GM18526 (cell line): ENCODE data around the gene SLC66A2.

Experiments
- POLR2A ChIP-seq: IDR thresholded peaks from 3 replicates; pipeline ENCODE4 v1.6.1; 2011; ENCODE audit not compliant: insufficient read length; ENCODE audit errors: extremely low read depth

Gene SLC66A2

DNA sequence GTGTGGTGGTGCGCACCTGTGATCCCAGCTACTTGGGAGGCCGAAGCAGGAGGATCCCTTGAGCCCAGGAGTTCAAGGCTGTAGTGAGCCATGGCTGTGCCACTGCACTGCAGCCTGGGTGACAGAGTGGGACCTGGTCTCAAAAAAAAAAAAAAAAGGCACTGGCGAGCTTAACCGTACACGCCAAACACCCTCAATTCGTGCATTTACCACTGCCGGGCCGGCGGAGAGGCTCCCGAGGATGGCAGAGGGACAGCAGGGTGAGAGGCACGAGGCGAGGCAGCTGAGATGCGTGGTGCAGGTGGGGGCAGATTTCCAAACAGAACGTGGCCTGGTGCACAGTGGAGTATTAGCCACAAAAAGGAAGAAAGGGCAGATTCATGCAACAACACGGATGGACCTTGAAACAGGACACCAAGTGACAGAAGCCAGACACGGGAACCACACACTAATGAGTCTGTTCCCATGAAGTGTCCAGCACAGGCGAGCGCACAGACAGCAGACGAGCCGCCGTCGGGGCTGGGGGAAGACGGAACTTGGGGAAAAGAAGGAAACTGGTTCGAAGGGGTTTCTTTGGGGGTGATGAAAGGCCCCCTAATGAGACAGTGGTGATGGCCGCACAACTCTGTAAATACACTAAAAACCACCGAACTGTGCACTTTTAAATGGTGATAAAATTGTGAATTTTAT is 27.4 kb downstream of the SLC66A2 start:
- TF ChIP-seq POLR2A = no peak

DNA sequence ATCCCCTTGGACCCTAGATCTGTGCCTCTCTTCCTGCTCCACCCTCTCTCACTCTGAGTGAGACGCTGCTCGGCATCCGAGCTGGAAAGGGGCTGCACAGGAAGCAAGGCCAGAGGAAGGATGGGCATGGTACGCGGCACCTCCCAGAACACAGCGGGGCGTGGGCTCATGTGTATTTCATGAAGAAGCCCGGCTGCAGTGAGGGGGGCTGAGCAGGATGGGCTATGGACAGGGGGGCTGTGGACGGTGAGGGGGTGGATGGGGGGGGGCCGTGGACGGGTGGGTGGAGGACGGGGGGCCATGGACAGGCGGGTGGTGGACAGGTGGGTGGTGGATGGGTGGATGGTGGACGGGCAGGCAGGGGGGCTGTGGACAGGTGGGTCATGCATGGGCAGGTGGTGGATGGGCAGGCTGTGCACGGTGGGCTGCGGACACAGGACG is 28.5 kb downstream of the SLC66A2 start:
- no peak for TF ChIP-seq POLR2A

DNA sequence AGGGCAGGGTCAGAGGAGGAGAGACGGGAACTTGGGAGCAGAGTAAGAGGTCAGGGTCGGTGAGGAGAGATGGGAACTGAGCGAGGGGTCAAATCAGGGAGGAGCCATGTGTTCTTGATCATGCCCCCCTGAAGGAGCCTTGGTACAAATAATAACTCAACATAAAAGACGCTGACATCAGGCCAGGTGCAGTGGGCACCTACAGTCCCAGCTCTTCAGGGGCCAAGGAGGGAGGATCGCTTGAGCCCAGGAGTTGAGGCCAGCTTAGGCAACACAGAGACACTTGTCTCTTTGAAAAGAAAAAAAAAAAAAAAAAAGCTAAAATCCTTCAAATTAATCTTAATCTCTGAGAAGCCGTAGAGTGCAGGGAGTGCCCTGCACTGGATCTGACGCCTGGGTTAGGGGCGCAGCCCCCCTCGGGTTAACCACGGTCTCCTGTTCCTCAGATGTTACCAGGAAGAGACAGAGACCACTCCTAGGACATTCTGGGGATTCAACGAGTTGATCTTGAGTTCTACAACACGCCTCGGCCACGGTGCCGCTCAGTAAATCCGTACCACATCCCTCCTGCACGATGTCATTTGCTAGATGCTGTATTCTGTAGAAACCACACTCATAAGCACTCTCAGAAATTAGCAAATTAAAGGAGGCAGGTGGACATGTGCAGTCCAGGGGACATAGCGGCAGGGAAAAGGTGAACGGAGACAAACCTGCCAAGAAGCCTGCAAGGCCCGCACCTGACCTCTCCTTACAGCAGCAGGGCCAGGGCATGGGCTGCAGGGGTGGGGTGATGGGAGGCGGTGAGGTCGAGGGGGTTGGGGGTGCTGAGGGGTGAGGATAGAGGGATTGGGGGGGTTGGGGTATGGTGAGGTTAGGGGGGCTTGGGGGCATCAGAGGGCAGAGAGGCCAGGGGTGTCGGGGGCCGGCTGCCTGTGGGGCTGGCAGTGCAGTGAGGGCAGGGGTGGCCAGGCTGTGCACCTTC is 29.2 kb downstream of the SLC66A2 start:
- no peak for TF ChIP-seq POLR2A

DNA sequence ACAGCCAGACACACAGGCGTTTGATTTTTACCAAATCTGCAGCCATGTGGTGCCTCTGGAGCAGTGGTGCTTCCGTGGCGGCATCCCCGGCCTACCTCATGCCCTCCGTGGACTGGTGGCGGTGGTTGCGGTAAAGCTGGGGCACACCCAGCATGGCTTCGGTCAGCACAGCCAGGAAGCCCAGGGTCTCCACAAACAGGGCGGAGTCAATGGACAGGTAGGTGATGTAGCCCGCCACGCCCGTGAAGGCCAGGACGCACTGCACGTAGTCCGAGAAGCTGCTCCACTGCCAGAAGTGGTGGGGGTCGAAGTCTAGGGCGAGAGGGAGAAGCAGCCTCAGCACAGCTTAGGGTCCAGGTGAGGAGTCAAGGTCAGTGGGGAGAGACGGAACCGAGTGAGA is 32.4 kb downstream of the SLC66A2 start:
- TF ChIP-seq POLR2A = no peak

DNA sequence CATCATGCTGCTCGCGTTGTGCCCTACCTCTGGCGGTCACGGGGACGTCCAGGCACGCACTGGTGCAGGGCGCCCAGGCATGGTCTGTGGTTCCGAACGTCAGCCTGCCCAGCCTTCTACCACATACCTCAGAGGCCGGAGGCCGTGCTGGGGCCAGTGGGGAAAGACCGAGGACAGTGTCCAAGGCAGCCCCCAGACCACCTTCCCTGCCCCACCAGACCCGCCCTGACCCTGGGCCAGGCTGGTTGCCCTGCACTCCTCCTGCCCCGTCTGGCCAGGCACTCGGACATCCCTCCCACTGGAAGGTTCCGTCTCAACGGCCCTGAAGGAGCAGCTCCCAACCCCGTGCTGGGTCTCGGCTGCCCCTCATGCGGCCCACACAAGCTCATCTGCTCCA is 32.8 kb downstream of the SLC66A2 start:
- no peak for TF ChIP-seq POLR2A

DNA sequence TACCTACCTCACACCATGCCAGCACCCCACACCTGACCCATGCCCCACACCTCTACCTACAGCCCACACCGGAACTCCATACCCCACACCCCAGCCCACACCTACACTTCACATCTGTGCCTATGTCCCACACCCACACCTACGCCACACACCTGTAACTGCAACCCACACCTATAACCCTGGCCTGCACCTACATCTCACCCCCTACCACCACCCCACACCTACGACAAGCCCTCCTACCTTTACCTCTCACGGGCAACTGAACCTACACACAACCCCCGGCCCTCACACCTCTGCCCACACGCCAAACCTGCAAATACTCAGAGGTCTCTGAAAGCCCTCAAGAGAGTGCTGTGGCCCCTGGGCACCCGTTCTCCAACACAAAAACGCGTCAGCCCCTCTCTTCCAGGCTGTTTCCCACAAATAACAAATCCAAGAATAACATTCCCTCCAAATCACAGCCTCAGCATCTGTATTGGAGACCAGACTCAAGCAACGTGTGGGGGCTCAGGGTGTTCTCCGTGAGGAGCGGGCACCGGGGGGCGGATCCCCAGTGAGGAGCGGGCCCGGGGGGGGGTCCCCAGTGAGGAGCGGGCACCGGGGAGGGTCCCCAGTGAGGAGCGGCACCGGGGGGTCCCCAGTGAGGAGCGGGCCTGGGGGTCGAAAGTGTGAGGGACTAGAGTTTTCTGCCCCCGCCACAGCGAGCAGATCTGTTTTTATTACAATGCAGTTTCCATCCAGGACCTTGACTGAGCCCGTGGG is 33.4 kb downstream of the SLC66A2 start:
- TF ChIP-seq POLR2A = no peak

DNA sequence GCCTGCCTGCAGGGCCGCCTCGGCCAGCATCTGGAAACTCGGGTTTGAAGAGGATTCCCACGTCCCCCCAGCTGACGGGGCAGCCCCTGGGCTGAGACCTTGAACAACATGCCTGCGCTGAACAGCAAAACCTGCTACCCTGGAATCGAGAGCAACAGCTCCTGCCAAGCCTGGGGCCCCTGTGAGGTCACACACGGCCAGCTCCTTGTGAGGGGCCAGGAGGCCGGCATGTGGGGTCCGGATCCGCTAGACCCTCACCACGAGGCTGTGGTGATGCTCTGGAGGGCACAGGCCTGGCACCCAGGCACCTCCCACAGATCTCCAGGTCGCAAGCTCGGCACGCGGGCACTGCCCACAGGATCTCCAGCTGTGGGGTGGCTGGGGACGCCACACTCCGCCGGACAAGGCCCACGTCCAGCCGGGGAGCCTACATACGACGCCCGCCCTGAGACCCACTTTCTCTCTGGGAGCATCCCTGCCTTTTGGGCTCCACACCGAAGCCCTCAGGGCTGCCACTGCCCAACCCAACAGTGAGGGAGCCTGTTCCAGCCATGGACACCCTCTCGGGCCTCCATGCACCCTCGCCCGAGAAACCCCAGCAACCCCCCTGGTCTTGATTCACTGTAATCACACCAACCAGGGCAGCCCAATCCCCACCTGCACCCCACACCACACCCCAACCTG is 34.1 kb downstream of the SLC66A2 start:
- TF ChIP-seq POLR2A = no peak

DNA sequence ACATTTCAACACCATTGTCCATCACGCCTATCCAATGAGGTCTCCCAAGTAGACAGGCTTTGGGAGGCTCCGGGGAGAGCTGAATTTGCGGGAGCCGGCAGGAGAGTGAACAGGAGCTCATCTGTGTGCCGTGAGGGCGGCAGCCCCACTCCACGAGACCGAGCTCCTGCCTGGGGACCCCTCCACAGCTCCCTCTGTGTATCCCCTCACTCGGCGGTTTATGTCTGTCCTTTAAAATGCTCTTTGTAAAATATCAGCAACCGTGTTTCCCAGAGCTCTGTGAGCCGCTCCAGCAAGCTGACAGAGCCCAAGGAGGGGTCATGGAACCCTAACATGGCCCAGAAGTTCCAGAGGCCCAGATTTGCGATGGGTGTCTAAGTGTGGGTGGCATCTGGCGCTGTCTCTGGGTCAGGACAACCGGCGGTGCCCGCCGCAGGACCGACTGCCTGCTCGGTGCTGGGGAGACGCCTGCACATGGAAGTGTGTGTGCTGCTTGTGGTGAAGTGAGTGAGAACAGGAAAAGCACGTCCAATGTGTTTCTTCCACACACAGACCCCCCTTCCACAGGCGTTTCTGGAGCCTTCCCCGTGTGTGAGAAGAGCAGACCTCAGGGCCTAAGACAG is 34.8 kb downstream of the SLC66A2 start:
- no peak for TF ChIP-seq POLR2A

DNA sequence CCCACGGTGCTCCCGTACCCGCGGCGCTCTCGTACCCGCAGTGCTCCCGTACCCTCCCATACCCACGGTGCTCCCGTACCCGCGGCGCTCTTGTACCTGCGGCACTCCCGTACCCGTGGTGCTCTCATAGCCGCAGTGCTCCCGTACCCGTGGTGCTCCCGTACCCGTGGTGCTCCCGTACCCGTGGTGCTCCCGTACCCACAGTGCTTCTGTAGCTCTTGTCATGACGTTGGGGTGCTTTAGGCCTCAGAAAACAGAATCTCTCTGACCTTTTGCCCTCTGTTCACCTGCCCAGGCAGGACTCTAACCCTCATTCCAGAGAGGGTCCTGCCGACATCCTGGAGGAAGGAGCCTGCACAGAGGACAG is 35.3 kb downstream of the SLC66A2 start:
- TF ChIP-seq POLR2A = no peak

DNA sequence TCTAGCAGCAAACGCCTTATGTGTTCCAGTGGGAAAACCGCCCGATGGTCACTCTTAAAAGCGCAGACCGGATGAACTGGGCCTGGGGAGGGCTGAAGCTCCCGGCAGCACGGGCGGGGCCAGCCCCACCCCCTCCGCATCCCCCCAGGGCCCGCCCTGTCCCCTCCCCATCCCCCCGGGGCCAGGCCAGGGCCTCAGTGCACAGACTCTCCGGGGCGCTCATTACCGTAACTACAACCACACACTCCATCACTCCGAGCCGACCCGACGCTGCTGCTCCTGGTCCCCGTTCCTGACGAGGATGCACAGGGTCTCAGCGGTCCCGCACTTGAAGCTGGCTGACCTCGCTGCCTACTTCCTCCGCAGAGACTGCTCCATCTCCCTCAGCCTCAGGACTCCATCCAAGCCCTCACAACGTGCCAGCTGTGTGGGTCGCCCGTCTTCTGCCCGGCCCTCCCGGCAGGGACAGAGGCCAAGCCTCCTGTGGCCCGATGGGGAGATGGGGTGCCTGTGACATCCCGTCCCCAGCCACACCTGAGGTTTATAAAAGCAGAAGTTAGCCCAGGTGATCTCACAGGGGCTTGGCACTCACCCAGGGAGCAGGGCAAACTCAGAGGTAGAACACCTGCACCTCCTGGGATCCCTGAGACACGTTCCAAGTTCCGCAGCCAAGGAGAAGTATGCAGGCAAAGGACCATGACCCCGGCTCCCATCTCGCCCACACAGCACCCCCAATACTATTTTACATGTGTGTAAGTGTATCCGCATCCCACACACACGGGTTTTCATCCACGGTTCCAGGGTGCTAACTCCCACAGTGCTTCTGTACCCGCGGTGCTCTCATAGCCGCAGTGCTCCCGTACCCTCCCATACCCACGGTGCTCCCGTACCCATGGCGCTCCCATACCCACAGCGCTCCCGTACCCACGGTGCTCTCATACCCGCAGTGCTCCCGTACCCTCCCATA is 36.0 kb downstream of the SLC66A2 start:
- TF ChIP-seq POLR2A = no peak

DNA sequence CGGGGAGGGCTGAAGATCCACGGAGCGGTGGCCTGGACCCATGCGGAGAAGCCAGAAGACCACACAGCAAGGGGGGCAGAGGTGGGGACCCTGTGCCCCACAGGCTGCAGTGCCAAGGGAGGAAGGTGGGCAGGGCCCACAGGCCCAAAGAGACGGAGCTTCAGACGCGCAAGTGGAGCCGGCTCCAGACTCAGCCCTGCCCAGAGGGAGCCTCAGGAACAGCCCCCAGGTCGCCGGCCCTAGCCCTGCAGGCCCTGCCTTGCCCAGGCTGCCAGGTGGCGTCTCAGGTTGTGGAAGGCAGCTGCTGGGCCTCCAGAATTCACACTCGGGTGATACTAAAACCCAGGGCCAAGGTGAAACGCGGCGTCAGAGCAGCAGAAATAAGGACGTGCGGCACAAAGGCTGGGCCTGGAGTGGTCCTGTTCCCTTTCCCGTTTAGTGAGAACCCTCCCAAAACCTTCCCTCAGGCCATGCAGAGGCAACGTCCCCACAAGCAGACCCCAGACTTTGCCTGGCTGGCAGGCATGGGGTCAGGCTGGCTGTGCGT is 36.8 kb downstream of the SLC66A2 start:
- TF ChIP-seq POLR2A = no peak

DNA sequence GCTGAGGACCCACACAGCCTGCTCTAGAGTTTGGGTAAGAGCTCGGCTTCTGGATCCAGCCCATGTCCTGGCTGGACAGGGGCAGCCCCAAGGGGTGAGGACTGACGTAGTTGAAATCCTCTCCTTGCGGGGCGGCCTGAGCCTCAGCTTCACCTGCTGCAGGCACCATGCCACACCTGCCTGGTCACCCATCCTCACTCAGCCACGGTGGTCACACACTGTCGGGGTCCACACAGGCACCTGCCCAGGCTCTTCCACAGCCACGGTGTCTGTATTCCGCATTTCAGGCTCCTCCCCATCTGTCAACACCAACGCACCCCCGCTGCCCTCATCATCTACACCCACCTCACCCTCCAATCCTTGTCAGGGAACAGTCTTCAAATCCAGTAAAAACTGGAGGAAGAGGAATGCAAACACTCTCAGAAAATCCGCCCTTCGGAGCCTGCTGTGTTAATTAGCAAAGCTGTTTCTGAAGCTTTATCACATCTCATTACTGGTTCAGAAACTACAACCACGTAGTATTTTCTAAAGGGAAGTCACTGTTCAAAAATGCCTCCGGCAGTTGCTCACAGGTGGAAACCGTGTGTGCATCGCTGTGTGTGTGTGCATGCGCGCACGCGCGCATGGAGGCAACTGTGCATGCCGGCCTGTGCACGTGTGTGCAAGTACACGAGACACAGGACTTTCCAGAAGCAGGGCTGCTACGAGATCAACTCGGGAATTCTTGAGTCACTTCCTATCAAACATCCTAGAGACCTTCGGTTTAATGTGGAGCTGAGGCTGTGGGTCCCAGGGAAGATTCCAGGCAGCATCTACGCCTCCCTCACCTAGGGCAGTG is 38.2 kb downstream of the SLC66A2 start:
- no peak for TF ChIP-seq POLR2A
